ENCODE results near the gene DDC. TPM values are rescaled to one million over a fixed set of nuclear protein-coding genes. Genes with fewer than 3 reads are reported as not detected.

DDC gene
- total RNA-seq, 1 experiment from 2014 or later = 87.0 TPM

GRCh38 chr7:50513166-50513871 lies 51.9 kb downstream of the DDC start:
- no peak overlapping the region for H3K4me3 ChIP-seq (ENCODE audit: low read depth, low read length)
- peaks cover 40% of the 10 kb centered on the region for H3K9me3 Mint-ChIP-seq (ENCODE audit: unreplicated experiment)
- peaks cover 8% of the 10 kb centered on the region for H3K4me1 ChIP-seq
- no peak overlapping the region for H3K4me3 Mint-ChIP-seq (ENCODE audit: unreplicated experiment)
- BruUV-seq (replicated peaks) = no TSS peak
- H3K27me3 ChIP-seq (replicated peaks; ENCODE audit: control insufficient read depth, insufficient read depth, low read length) = no peaks in the 10 kb centered on the region
- H3K27me3 Mint-ChIP-seq (ENCODE audit: insufficient read depth, unreplicated experiment) = no peaks in the 10 kb centered on the region
- CTCF ChIA-PET = no interaction called here
- H3K9me3 ChIP-seq = 0 out of 2 replicates have a peak, but pooled peaks cover 6% of the 10 kb centered on the region
- no peaks in the 10 kb centered on the region for H3K36me3 ChIP-seq (ENCODE audit: control insufficient read depth, insufficient read depth, low read length)
- H3K36me3 Mint-ChIP-seq (ENCODE audit: insufficient read depth, unreplicated experiment) = peaks cover 30% of the 10 kb centered on the region
- H3K4me1 Mint-ChIP-seq (ENCODE audit: low read depth, unreplicated experiment) = peaks cover 18% of the 10 kb centered on the region
- peak overlapping the region; percentile 63 for H3K27ac Mint-ChIP-seq (ENCODE audit: unreplicated experiment)
- POLR2A ChIA-PET = no interaction called here
- DNase-seq = no peak
- intact Hi-C loops (cut with micrococcal nuclease; ENCODE audit: unreplicated experiment) = no loop called here
- no peak for TF ChIP-seq CTCF (IDR thresholded peaks at IDR 0.05; ENCODE audit: insufficient read depth in 1 of 2, low read depth in 1 of 2, low read length in 1 of 2, severe bottlenecking in 1 of 2, unreplicated experiment in 1 of 2)

DNA sequence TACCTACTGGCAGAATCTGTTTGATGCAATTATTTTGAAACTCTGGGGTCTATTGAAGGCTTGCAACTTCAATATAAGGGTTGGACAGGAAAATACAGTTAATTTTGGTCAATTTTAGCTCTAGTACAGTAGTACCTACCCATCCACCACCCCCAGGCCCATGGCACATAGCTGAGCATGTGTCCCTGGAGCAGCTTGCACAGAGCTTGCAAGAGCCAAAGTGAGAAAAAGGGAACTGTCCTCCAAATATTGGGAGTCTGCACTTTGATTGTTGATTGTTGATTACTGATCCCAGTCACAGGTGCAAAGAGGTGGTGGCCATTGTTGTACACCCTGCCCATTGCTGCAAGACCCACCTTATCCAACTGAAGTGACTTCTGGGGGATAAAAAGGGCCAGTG lies 52.8 kb downstream of the DDC start:
- no peaks in the 10 kb centered on the region for H3K27me3 ChIP-seq (replicated peaks; ENCODE audit: control insufficient read depth, insufficient read depth, low read length)
- POLR2A ChIA-PET = no interaction called here
- H3K9me3 Mint-ChIP-seq (ENCODE audit: unreplicated experiment) = peaks cover 35% of the 10 kb centered on the region
- H3K27me3 Mint-ChIP-seq (ENCODE audit: insufficient read depth, unreplicated experiment) = no peaks in the 10 kb centered on the region
- H3K36me3 ChIP-seq (ENCODE audit: control insufficient read depth, insufficient read depth, low read length) = no peaks in the 10 kb centered on the region
- H3K4me1 Mint-ChIP-seq (ENCODE audit: low read depth, unreplicated experiment) = peaks cover 18% of the 10 kb centered on the region
- intact Hi-C loops (cut with micrococcal nuclease; ENCODE audit: unreplicated experiment) = no loop called here
- H3K4me3 ChIP-seq (ENCODE audit: low read depth, low read length) = no peak overlapping the region
- peaks cover 26% of the 10 kb centered on the region for H3K36me3 Mint-ChIP-seq (ENCODE audit: insufficient read depth, unreplicated experiment)
- no peak for TF ChIP-seq CTCF (IDR thresholded peaks at IDR 0.05; ENCODE audit: insufficient read depth in 1 of 2, low read depth in 1 of 2, low read length in 1 of 2, severe bottlenecking in 1 of 2, unreplicated experiment in 1 of 2)
- no peak for DNase-seq
- H3K9me3 ChIP-seq = 0 out of 2 replicates have a peak, but pooled peaks cover 6% of the 10 kb centered on the region
- peaks cover 8% of the 10 kb centered on the region for H3K4me1 ChIP-seq
- BruUV-seq (replicated peaks) = no TSS peak
- no peak overlapping the region for H3K4me3 Mint-ChIP-seq (ENCODE audit: unreplicated experiment)
- H3K27ac Mint-ChIP-seq (ENCODE audit: unreplicated experiment) = peak overlapping the region; percentile 63
- CTCF ChIA-PET = no interaction called here

DNA sequence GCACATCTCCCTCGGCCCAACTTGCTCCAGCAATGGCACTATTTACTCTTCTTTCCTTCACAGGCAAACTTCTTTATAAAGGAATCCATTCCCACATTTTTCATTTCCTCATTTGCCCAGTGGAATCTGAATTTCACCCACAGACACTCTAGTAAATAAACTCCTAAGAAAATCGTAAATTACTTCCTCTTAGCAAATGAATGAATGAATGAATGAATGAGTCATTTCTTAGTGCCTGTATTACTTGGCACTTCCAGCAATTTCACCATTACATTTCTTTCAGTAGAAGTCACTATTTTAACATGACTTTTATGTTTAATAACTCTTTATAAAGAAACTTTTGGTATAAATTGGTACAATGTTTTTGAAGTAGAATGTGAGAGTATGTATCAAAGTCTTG lies 55.7 kb downstream of the DDC start:
- no TSS peak for BruUV-seq (replicated peaks)
- peaks cover 6% of the 10 kb centered on the region for H3K9me3 Mint-ChIP-seq (ENCODE audit: unreplicated experiment)
- ChIA-PET CTCF (no interaction called here), POLR2A (no interaction called here)
- H3K27me3 Mint-ChIP-seq (ENCODE audit: insufficient read depth, unreplicated experiment) = no peaks in the 10 kb centered on the region
- H3K4me1 Mint-ChIP-seq (ENCODE audit: low read depth, unreplicated experiment) = peaks cover 18% of the 10 kb centered on the region
- DNase-seq = no peak
- peaks cover 8% of the 10 kb centered on the region for H3K4me1 ChIP-seq
- H3K9me3 ChIP-seq = 0 out of 2 replicates have a peak, but pooled peaks cover 5% of the 10 kb centered on the region
- H3K4me3 ChIP-seq (ENCODE audit: low read depth, low read length) = no peak overlapping the region
- no peak for TF ChIP-seq CTCF (IDR thresholded peaks at IDR 0.05; ENCODE audit: insufficient read depth in 1 of 2, low read depth in 1 of 2, low read length in 1 of 2, severe bottlenecking in 1 of 2, unreplicated experiment in 1 of 2)
- no peaks in the 10 kb centered on the region for H3K36me3 ChIP-seq (ENCODE audit: control insufficient read depth, insufficient read depth, low read length)
- H3K27me3 ChIP-seq (replicated peaks; ENCODE audit: control insufficient read depth, insufficient read depth, low read length) = no peaks in the 10 kb centered on the region
- no peak overlapping the region for H3K27ac Mint-ChIP-seq (ENCODE audit: unreplicated experiment)
- intact Hi-C loops (cut with micrococcal nuclease; ENCODE audit: unreplicated experiment) = no loop called here
- peaks cover 8% of the 10 kb centered on the region for H3K36me3 Mint-ChIP-seq (ENCODE audit: insufficient read depth, unreplicated experiment)
- no peak overlapping the region for H3K4me3 Mint-ChIP-seq (ENCODE audit: unreplicated experiment)

Measured in Caco-2 (cell line).